Activated CD8-positive, alpha-beta memory T cell treated with anti-CD3 and anti-CD28 coated beads, Interleukin-2, amount 10 ng/mL, durations not matched to agents 7 days and 5 days (primary cell): ENCODE data around the gene CD300LD. TPM values are rescaled to one million over a fixed set of nuclear protein-coding genes. Genes with fewer than 3 reads are reported as not detected.
"Not testable (repeated sequence)": the region's sequence is repeated elsewhere in the genome, so short reads cannot be mapped to it uniquely, and the experiment has no call there.

Experiments used
- ATAC-seq: fragments of 150-1000 bp; cut with Tn5 transposase; one replicate; pipeline ENCODE4 v1.10.0; 2021; ENCODE audit warnings: moderate library complexity
- CTCF ChIA-PET: fragments of 350-600 bp; sonication (Branson Sonifier 250); formaldehyde crosslinking; loops from one replicate; lab custom pipeline; 2021; ENCODE audit warnings: antibody characterized with exemption; lab: Charles Lee
- DNase-seq: peaks from one replicate; pipeline ENCODE4 v3.0.0-alpha.2; 2020
- H3K27ac Mint-ChIP-seq: one replicate; pipeline ENCODE4 v1.8.0; 2021; ENCODE audit warnings: mild to moderate bottlenecking, mixed read lengths
- H3K27me3 Mint-ChIP-seq: one replicate; pipeline ENCODE4 v1.8.0; 2021; ENCODE audit warnings: mixed read lengths
- H3K36me3 Mint-ChIP-seq: one replicate; pipeline ENCODE4 v1.8.0; 2021; ENCODE audit warnings: mild to moderate bottlenecking, mixed read lengths
- H3K4me1 Mint-ChIP-seq: one replicate; pipeline ENCODE4 v1.8.0; 2021; ENCODE audit warnings: mixed read lengths
- H3K4me3 Mint-ChIP-seq: one replicate; pipeline ENCODE4 v1.8.0; 2021; ENCODE audit warnings: mild to moderate bottlenecking, moderate library complexity, mixed read lengths
- H3K9me3 Mint-ChIP-seq: one replicate; pipeline ENCODE4 v1.8.0; 2022; ENCODE audit warnings: low read depth, mixed read lengths
- total RNA-seq, 2 experiments: library from RNA; stranded (reverse); gene quantifications; one replicate each; pipeline ENCODE4 v1.2.3, GENCODE V29; 2021

Gene CD300LD
- total RNA-seq, 2 experiments from 2014 or later: not detected

DNA sequence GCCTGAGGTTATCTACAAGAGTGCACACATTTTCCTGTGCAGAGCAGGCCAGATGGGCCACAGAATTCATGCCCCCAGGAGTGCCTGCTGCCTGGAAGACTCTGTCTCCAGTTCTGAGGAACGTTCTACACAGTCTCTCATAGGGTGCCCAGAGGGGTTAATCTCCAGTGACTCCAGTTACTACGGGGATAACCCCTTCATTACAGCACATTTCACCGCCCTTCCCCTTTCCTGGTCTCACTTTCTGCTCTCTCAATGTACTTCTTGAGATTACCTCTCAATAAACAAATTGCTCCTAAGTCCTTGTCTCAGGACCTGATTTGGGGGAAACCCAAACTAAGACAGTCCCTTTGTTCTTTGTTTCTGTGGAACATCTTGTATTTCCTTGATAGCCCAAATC lies 30.5 kb downstream of the CD300LD start:
- CTCF ChIA-PET: interaction anchor here (1.3 kb wide), 1 partner anchor 16 kb away, joined by 3 read pairs; the partner anchor contains the start of gene CD300C
- H3K4me3 Mint-ChIP-seq: no peak overlapping the region
- H3K9me3 Mint-ChIP-seq: no peaks in the 10 kb centered on the region
- DNase-seq (no peak), ATAC-seq (no peak)
- peaks cover 6% of the 10 kb centered on the region for H3K4me1 Mint-ChIP-seq
- H3K36me3 Mint-ChIP-seq: no peaks in the 10 kb centered on the region
- H3K27me3 Mint-ChIP-seq: peaks cover 17% of the 10 kb centered on the region
- H3K27ac Mint-ChIP-seq: no peak overlapping the region

DNA sequence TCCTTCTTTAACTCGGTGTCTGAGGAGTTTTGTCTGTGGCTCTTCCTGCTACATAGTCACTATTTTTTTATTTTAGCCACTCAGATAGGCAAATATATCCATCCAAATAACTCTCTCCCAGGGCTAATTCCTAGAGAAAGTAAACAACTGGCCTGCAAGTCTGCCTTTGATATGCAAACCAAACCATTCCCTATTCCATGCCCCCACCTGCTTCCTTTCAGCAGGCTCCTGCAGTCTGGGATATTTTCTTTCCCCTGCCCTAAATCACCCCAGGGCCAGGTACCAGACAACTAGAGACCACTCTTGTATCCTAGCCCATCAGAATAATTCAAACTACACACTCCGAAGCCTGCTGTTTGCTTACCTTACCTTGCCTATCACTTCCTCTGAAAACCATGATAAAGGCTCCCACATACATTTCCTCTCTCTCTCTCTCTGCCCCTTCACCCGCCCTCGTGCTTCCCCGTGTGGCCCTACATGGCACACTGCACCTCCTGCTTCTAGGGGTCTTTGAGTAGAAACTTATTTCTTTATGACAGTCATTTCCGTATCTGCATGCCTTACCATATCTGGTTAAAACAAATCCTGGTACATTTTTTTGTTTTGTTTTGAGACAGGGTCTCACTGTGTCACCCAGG lies 33.1 kb downstream of the CD300LD start:
- ATAC-seq (no peak), DNase-seq (no peak)
- CTCF ChIA-PET: no interaction called here
- no peak overlapping the region for H3K4me3 Mint-ChIP-seq
- peaks cover 12% of the 10 kb centered on the region for H3K27me3 Mint-ChIP-seq
- peaks cover 6% of the 10 kb centered on the region for H3K4me1 Mint-ChIP-seq
- no peaks in the 10 kb centered on the region for H3K9me3 Mint-ChIP-seq
- no peak overlapping the region for H3K27ac Mint-ChIP-seq
- no peaks in the 10 kb centered on the region for H3K36me3 Mint-ChIP-seq

DNA sequence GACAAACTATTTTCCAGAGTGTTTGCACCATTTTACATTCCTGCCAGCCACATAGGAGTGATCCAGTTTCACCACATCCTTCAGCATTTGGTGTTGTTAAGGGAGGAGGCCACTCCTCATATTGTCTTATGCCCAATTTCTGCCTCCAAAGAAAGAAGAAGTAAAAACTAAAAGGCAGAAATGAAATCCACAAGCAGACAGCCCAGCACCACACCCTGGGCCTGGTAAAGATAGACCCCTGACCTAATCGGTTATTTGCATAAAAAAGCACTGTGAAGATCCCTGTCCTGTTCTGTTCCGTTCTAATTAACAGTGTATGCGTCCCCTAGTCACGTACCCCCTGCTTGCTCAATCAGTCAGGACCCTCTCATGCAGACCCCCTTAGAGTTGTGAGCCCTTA lies 33.7 kb downstream of the CD300LD start:
- CTCF ChIA-PET: interaction anchor here (0.9 to 3.4 kb wide), 2 partner anchors 8 to 23 kb away, joined by 3 to 15 read pairs; no protein-coding TSS in a partner anchor
- H3K27me3 Mint-ChIP-seq: peaks cover 13% of the 10 kb centered on the region
- H3K9me3 Mint-ChIP-seq, H3K36me3 Mint-ChIP-seq, DNase-seq, H3K27ac Mint-ChIP-seq, ATAC-seq, H3K4me1 Mint-ChIP-seq, H3K4me3 Mint-ChIP-seq: not testable (repeated sequence)

DNA sequence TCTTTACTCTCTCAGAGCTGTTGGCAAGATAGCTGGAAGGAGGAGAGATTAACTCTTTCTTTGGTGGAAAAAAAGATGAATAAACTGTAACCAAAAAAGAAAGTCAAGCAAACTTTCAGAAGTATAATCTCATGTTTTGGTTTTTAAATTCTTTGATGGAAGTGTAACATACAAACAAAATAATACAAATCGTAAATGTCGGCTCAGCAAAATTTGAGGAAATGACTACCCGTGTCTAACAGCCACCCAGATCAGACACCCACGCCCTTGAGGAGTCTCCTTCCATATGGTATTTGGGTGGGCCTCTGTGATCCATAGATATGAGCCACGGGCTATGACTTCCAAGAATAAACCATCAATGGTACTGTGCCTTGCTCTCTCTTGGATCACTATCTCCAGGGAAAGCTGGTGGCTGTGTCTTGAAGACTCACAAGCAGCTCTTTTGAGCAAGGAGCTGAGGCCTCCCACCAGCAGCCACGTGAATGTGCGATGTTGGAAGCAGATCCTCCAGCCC lies 36.6 kb downstream of the CD300LD start:
- no peak overlapping the region for H3K27ac Mint-ChIP-seq
- ATAC-seq: no peak
- CTCF ChIA-PET: interaction anchor here (3.4 kb wide), 1 partner anchor 11 kb away, joined by 15 read pairs; no protein-coding TSS in a partner anchor

DNA sequence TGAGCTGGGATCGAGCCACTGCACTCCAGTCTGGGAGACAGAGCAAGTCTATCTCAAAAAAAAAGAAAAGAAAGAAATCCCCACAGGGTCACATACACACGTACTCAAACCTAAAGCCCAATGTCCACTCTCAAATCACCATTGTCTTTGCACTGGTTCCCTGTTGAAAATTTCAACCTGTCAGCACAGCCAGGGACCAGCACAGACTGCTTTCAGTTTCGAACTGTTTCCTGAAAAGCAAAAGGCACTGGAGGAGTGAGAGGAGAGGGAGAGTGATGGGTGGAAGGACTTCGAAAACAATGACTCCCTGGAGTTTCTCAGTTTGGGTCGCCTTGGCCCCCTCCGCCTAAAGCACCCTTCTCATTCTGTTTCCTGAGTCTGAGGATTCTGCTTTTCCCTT lies 37.2 kb downstream of the CD300LD start:
- CTCF ChIA-PET: interaction anchor here (1.3 kb wide), 1 partner anchor 45 kb away, joined by 4 read pairs; no protein-coding TSS in a partner anchor
- ATAC-seq (no peak), DNase-seq (no peak)
- Mint-ChIP-seq H3K9me3 (no peaks in the 10 kb centered on the region), H3K27me3 (peaks cover 11% of the 10 kb centered on the region), H3K4me3 (no peak overlapping the region), H3K36me3 (no peaks in the 10 kb centered on the region), H3K4me1 (peaks cover 6% of the 10 kb centered on the region), H3K27ac (no peak overlapping the region)

More for the DNA sequence above, 36.6 kb downstream of the CD300LD start:
- Mint-ChIP-seq H3K4me1 (peaks cover 6% of the 10 kb centered on the region), H3K4me3 (no peak overlapping the region), H3K36me3 (no peaks in the 10 kb centered on the region), H3K9me3 (no peaks in the 10 kb centered on the region), H3K27me3 (peaks cover 11% of the 10 kb centered on the region)
- DNase-seq: no peak

DNA sequence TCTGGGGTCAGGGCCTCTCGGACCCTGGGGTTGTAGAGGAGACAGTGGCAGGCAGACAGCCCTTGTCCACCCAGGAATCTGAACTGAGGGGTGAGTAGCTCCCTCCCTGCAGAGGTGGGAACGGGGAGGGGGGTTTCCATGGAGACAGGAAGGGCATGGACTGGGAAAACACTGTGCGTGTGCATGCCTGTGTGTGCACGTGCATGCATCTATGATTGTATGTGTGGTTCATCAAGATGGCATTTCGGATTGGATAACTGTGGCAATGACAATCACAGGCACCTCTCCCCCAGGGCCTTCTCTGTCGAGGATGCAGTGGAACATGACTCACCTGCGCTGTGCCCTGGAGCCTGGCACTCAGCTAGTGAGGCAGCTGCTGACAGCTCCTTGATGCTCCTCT lies 40.0 kb downstream of the CD300LD start:
- peaks cover 15% of the 10 kb centered on the region for H3K4me1 Mint-ChIP-seq
- no peak overlapping the region for H3K27ac Mint-ChIP-seq
- no peak for DNase-seq
- ATAC-seq: no peak
- H3K4me3 Mint-ChIP-seq: no peak overlapping the region
- CTCF ChIA-PET: interaction anchor here (1.2 kb wide), 1 partner anchor 14 kb away, joined by 5 read pairs; no protein-coding TSS in a partner anchor
- no peaks in the 10 kb centered on the region for H3K36me3 Mint-ChIP-seq
- peaks cover 12% of the 10 kb centered on the region for H3K27me3 Mint-ChIP-seq
- H3K9me3 Mint-ChIP-seq: no peaks in the 10 kb centered on the region

DNA sequence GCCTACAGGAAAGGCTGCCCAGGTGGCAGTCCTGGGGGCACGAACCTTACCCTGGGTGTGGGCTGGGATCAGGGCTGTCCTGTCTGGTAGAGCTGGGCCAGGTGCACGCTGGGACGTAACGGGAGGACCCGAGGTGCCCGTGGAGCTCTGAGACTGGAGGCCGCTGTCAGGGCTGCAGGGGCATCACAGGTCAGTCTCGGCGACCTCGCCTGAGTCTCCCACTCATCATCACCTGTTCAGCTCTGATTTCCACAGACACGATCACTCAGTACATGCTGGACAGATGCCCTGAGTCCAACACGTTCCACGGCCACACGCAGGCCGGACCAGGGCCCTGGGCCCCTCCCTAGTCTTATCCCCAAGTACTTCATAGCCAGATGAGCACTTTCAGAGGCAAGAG lies 41.5 kb downstream of the CD300LD start:
- Mint-ChIP-seq H3K27ac (no peak overlapping the region), H3K4me3 (no peak overlapping the region), H3K36me3 (no peaks in the 10 kb centered on the region), H3K4me1 (peaks cover 30% of the 10 kb centered on the region), H3K9me3 (no peaks in the 10 kb centered on the region), H3K27me3 (peaks cover 10% of the 10 kb centered on the region)
- no peak for DNase-seq
- CTCF ChIA-PET: no interaction called here
- no peak for ATAC-seq

DNA sequence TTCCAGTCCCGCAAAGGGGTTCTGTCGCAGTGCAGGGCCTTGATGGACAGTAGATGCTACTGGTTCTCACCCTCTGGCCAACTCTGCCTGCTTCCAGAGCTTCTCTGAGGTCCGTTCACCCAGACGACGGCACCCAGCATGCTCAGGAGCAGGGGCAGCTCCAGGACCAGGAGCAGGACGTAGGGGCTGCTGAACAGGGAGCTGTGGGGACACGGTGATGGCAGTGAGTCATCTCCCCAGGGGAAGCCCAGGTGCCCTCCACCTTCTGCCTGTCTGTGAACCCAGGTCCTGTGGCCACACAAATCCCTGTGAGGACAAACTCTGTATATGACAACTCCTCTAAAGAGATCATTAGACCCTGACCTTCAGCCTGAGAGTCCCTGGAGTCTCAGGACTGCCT lies 42.7 kb downstream of the CD300LD start:
- CTCF ChIA-PET: interaction anchor here (0.9 kb wide), 1 partner anchor 17 kb away, joined by 4 read pairs; no protein-coding TSS in a partner anchor

DNA sequence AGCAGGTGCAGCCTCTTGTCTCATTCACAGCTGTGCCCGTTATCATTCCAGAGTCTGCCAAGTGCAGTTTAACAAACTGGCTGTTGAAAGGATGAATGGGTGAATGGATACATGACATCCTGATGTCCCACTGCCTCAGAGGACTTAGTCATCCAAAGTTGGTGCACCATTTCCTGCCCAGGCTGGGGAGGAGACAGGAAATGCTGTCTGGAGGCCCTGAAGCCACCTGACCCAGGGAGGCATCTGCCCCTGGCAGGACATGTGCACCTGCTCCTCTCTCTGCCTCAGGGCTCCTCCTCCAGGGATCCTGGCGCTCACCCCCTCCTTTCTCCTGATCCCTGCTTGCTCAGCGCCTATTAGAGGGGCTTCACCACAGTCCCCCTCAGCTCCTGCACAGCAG lies 44.3 kb downstream of the CD300LD start:
- H3K9me3 Mint-ChIP-seq: no peaks in the 10 kb centered on the region
- ATAC-seq: peak; percentile 67
- H3K4me1 Mint-ChIP-seq: peaks cover 40% of the 10 kb centered on the region
- H3K27ac Mint-ChIP-seq: peak overlapping the region; percentile 84
- no peaks in the 10 kb centered on the region for H3K36me3 Mint-ChIP-seq
- peaks cover 4% of the 10 kb centered on the region for H3K27me3 Mint-ChIP-seq
- CTCF ChIA-PET: interaction anchor here (1.5 kb wide), 1 partner anchor 168 kb away, joined by 3 read pairs; no protein-coding TSS in a partner anchor
- DNase-seq: peak; percentile 82
- peak overlapping the region; percentile 6 for H3K4me3 Mint-ChIP-seq

More for the DNA sequence above, 42.7 kb downstream of the CD300LD start:
- Mint-ChIP-seq H3K4me3 (no peak overlapping the region), H3K9me3 (no peaks in the 10 kb centered on the region), H3K27ac (no peak overlapping the region), H3K27me3 (peaks cover 9% of the 10 kb centered on the region), H3K4me1 (peaks cover 38% of the 10 kb centered on the region), H3K36me3 (no peaks in the 10 kb centered on the region)
- ATAC-seq (no peak), DNase-seq (no peak)

DNA sequence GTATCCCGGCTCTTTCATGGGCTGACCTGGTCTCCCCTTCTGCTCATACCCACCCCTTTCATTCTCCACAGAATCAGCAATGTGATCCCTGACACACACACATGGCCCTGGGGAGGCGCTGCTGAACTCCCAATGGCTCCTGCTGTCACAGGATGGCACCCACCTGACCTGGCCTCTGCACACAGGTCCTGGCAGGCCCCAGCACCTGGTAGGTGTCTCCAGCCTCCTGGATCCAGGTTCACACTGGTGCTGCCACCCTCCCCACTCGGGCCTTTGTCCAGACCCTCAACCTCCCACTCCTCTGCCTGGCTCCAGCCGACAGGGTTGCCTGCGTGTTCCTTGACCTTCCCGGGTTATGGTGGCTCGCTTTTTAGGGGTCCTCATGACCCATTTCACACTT lies 44.8 kb downstream of the CD300LD start:
- H3K4me1 Mint-ChIP-seq: peaks cover 40% of the 10 kb centered on the region
- H3K27ac Mint-ChIP-seq: peak overlapping the region; percentile 84
- CTCF ChIA-PET: interaction anchor here (1.5 kb wide), 1 partner anchor 168 kb away, joined by 3 read pairs; no protein-coding TSS in a partner anchor
- H3K27me3 Mint-ChIP-seq: peaks cover 4% of the 10 kb centered on the region
- H3K36me3 Mint-ChIP-seq: no peaks in the 10 kb centered on the region
- DNase-seq (no peak), ATAC-seq (no peak)
- H3K4me3 Mint-ChIP-seq: peak overlapping the region; percentile 6
- H3K9me3 Mint-ChIP-seq: no peaks in the 10 kb centered on the region

DNA sequence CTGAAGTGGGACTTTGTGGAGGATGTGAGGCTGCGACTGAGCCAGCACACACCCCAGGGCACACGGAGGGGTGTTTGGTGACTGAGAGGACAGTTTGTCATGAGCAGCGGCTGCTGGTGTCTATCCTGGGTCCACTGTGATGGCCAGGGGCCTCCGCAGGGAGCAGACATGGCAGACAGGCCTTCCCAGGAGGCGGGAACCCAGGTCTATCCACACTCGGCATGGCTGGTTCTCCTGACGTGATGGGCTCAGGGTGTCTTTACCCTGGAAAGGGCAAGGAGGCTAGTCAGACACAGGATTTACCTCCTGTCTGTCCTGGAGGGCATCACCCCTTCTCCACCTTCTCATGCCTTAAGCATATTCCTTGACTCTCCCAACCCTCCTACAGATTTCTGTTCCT lies 45.5 kb downstream of the CD300LD start:
- H3K27me3 Mint-ChIP-seq: peaks cover 4% of the 10 kb centered on the region
- no peaks in the 10 kb centered on the region for H3K36me3 Mint-ChIP-seq
- H3K9me3 Mint-ChIP-seq: no peaks in the 10 kb centered on the region
- ATAC-seq (no peak), DNase-seq (no peak)
- no peak overlapping the region for H3K4me3 Mint-ChIP-seq
- CTCF ChIA-PET: interaction anchor here (1.0 to 1.6 kb wide), 3 partner anchors 11 to 56 kb away, joined by 3 to 5 read pairs (median 4); no protein-coding TSS in a partner anchor
- peaks cover 40% of the 10 kb centered on the region for H3K4me1 Mint-ChIP-seq
- peak overlapping the region; percentile 65 for H3K27ac Mint-ChIP-seq

DNA sequence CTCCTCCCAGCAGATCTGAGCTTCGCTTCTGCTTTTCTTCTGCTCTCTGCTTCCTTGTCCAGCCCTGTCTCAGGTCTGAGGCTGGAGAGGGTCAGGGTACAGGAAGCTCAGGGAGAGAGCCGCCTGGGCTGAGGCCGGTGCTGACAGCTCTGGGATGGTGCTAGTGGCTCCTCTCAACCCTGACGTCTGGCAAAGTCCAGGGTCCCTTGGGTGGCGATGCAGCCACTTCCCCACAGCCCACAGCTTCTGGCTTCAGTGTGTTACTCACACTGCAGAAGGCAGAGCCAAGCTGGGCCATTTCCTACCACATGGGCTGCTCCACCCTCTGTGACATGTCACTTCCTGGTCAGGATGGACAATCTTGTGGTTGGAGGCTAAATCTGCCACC lies 46.2 kb downstream of the CD300LD start, which contains the start of gene CD300C:
Gene CD300C, minus strand, starts transcription at position 273 of the 388 bp plus-strand sequence. CDS start 333 bp downstream, outside the sequence.
- no peak within 1 kb of the TSS for H3K4me3 Mint-ChIP-seq
- peaks cover 40% of the 10 kb centered on the region for H3K4me1 Mint-ChIP-seq
- CTCF ChIA-PET: interaction anchor here (1.0 to 1.6 kb wide), 6 partner anchors 10 to 111 kb away, joined by 3 to 5 read pairs (median 3); partner anchors contain the start of gene CD300H
- DNase-seq (peak; percentile 69), ATAC-seq (peak; percentile 65)
- peaks cover 4% of the 10 kb centered on the region for H3K27me3 Mint-ChIP-seq
- peak within 1 kb of the TSS; percentile 65 for H3K27ac Mint-ChIP-seq
- H3K36me3 Mint-ChIP-seq: no peaks in the 10 kb centered on the region
- H3K9me3 Mint-ChIP-seq: no peaks in the 10 kb centered on the region

DNA sequence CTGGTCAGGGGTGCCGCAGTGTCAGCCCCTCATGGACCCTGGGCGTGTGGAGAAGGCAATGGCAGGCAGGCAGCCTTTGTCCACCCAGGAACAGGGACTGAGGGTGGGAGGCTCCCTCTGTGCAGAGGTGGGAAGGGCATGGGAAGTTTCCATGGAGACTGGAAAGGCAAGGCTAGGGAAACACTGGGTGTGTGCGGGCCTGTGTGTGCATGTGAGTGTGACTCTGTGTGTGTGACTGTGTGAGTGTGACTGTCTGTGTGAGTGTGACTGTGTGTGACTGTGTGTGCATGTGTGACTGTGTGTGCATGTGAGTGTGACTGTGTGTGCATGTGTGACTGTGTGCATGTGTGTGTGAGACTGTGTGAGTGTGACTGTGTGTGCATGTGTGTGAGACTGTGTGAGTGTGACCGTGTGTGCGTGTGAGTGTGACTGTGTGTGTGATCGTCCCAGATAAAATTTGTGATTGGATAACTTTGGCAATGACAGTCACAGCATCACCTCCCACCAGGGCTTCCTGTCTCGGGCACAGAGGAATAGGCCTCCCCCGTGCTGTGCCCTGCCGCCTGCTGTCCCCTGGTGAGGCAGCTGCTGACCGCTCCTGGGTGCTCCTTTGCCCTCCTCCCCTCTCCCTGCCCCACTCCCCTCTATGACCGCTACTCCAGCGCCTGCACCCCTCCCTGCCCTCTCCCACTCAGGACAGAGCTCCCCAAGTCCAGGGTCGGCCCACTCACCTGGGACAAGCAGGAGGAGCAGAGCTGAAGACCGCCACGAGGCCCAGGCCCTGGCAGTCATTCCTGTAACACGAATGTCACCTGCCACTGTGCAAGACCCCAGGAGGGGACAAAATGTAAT lies 46.9 kb downstream of the CD300LD start:
- DNase-seq: no peak
- Mint-ChIP-seq H3K9me3 (no peaks in the 10 kb centered on the region), H3K4me3 (no peak overlapping the region), H3K27me3 (peaks cover 6% of the 10 kb centered on the region), H3K36me3 (no peaks in the 10 kb centered on the region), H3K4me1 (peaks cover 40% of the 10 kb centered on the region), H3K27ac (peak overlapping the region; percentile 65)
- ATAC-seq: no peak
- CTCF ChIA-PET: interaction anchor here (1.0 to 1.6 kb wide), 6 partner anchors 9 to 112 kb away, joined by 3 to 5 read pairs (median 3); partner anchors contain the start of gene CD300H
